OCI-LY7 (cell line): Measurements from ENCODE around the gene PPP1R9B.

Source experiments
- CTCF ChIP-seq: fragments of 200-600 bp; sonication (generic); conservative IDR thresholded peaks from 2 replicates; pipeline ENCODE4 v1.5.1; 2014; ENCODE audit warnings: mild to moderate bottlenecking, antibody characterized with exemption, low read length, moderate library complexity, mixed read lengths
- EZH2phosphoT487 ChIP-seq: fragments of 200-600 bp; sonication (generic); IDR thresholded peaks from 2 replicates; pipeline ENCODE4 v1.6.1; 2018; ENCODE audit warnings: low read depth, borderline replicate concordance, mild to moderate bottlenecking, mixed run types, antibody characterized with exemption, low read length, moderate library complexity, mixed read lengths

- TF ChIP-seq CTCF, result no peak
- TF ChIP-seq EZH2phosphoT487, result no peak
These were observed 15.0 kb downstream of the PPP1R9B start for GRCh38 chr17:50135316-50136095.
